GM23338 (cell line): ENCODE results near the gene UGT2A1.

Source experiments
- CTCF ChIP-seq, 2 experiments: fragments of 200-600 bp in 1 of 2; sonication (generic) in 1 of 2; conservative IDR thresholded peaks; 2 replicates each; pipeline versions ENCODE4 v1.5.1 to v1.6.1; 2016 to 2017; ENCODE audit warnings: antibody characterized with exemption in 2 of 2, low read depth in 2 of 2, mild to moderate bottlenecking in 2 of 2, moderate library complexity in 1 of 2
- EZH2 ChIP-seq: fragments of 200-600 bp; sonication (generic); IDR thresholded peaks from one replicate; pipeline ENCODE4 v1.8.0; 2017; ENCODE audit warnings: antibody characterized with exemption, mild to moderate bottlenecking, low read depth; ENCODE audit not compliant: unreplicated experiment
- POLR2AphosphoS5 ChIP-seq: IDR thresholded peaks from 2 replicates; pipeline ENCODE4 v1.6.1; 2016; ENCODE audit warnings: antibody characterized with exemption, low read depth
- REST ChIP-seq: IDR thresholded peaks from one replicate; pipeline ENCODE4 v1.6.1; 2018; ENCODE audit warnings: antibody characterized with exemption; ENCODE audit not compliant: unreplicated experiment

- TF ChIP-seq REST: no peak
- TF ChIP-seq POLR2AphosphoS5: no peak
- no peak for TF ChIP-seq EZH2
- no peak for TF ChIP-seq CTCF (conservative IDR thresholded peaks at IDR 0.05; ENCODE audit: low read depth in 2 of 2)
Observed at GRCh38 chr4:69639542-69639941, 13.5 kb downstream of the UGT2A1 start, which contains the start of gene UGT2A2.
